HG03025 (cell line): ENCODE measurements around the gene TBC1D10A.
"Not testable (repeated sequence)": the region's sequence is repeated elsewhere in the genome, so short reads cannot be mapped to it uniquely, and the experiment has no call there.

Experiments used
- ATAC-seq: cut with Tn5 transposase; IDR thresholded peaks from one replicate; pipeline ENCODE4 v1.9.1; 2021; ENCODE audit warnings: mild to moderate bottlenecking, moderate library complexity; ENCODE audit not compliant: unreplicated experiment, low FRiP score

Gene TBC1D10A

DNA sequence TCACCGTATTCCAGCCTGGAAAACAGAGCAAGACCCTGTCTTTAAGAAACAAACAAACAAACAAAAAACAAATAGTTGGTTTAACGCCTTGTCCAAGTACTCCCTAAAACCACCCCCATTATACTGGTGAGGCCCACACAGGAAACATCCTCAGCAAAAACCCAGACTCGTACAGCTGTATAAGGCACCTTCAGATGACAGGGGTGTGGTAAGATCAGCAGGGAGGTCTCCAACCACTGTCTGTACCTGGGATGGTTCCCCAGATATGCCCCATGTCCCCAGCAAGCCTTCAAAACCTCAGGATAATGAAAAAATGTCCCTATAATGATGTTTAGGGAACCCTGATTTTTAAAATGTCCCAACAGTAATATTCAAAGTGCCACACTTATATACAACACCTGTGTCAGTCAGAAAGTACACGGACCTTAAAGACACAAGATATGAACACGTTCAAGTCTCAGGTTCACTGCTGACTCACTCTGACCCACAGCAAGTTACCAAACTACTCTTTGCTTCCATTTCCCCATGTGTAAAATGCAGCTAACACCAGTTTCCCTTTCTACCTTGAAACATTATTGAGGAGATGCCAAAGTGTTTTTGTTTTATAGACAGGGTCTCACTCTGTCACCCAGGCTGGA is 20.6 kb upstream of the TBC1D10A start:
- ATAC-seq = no peak

DNA sequence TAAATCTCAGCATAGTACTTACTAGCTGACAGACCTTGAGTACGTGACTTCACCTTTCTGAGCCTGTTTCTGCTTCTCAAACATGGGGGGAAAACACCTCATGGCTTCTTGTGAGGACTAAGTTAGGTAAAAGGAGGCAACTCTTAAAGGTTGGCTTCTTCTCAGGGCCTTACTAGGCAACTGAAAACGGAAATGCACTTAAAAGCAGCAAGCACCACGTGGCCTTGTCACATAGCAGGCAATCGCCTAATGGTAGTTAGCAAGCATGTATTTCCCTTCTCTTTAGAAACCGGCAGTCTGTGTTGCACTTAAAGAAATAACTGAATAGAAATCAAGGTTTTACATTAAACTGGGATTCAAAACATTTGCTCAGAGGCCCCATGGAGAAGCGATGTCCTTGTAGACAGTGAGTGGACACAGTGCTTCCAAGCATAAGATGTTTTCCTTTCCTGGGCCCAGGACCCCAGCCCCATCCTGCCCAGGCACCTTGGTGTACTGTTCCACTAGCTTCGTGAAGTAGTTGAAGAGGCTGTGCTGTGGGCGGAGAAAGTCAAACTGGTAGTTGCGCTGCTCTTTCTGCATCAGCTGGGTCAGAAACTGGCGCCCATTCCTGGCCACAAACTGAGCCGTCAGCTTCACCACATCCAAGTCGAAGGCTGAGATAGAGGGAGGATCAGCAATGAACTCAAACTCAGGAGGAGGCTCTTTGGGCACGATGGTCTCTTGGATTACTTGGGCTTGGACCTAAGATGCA is 17.9 kb upstream of the TBC1D10A start:
- ATAC-seq = no peak

DNA sequence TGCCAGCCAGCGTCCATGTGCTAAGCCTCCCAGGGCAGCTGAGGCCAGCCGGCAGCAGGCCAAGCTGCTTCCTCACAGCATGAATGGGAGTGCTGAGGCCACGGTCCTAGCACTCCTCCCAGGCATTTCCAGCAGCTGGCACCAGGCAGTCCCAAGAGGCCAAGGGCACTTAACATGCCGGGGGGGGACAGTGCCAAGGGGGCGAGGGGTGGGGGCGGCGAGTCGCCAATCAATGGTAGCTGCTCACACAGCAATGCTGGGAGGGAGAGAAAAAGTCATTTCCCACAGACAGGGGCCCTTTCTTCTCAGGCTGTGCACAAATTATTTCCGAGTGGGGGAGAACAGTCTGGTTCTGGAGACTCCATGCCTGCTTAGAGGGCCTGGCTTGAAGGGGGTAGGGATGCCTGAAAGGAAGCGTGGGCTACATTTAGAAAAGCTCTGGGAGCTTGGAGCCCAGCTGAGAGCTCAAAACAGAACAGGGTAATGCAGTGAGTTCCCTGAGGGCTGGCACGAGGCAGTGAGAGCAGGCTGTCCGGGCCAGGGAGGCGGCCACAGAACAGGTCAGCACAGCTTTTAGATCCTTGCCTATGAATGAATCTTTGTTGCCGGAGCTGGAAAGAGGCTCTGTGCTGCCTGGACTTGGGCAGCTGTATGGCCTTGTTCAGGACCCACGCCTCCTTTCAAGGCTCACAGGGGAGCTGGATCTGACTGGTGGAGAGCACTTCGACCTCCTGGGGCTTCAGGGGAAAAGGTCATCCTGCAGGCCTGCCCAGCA is 14.4 kb upstream of the TBC1D10A start:
- ATAC-seq = no peak

DNA sequence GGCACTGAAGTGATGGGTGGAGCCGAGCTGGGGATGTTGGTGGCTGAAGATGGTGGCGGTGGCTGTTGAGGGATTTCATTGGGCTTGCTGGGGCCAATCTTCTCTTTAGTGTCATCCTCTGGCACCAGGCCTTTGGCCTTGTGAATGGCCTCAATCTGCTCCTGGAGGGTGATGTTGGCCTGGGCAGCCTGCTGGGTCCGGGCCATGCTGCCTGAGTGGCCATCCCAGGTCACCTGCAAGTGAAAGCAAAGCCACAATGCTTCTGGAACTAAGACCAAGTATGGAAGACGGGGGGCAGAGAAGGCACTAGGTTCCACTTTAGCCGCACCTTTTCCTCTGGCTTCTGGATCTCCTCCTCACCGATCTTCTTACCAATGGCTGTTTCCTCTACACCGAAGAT is 12.1 kb upstream of the TBC1D10A start:
- ATAC-seq = no peak

DNA sequence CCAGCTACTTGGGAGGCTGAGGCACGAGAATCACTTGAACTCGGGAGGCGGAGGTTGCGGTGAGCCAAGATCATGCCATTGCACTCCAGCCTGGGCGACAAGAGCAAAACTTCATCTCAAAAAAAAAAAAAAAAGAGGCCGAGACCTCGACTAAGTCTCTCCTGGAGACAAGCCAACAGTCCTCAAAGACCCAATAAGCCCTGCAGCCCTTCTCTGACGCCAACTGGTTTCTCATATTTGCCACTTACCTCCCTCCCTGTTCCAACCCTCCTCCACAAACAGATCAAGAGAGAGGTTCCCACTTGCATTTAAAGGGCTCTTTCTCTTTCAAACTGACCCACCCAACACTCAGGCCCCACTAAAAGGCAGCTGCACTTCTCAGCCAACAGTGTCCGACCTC is 11.6 kb upstream of the TBC1D10A start:
- ATAC-seq = not testable (repeated sequence)

DNA sequence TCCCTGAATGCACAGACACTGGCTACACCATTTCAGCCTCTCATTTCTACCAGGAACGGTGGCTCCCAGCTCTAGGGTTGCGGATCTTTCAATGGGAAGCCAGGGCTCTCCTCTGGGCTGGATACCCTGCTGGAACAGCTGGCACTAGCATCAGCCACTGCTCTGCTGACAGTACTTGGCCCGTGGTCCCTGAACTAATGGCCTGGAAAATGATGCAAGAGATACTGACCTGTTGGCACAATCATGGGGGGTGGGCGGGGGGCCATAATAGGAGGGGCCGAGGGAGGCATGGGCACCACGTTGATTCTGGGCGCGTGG is 10.7 kb upstream of the TBC1D10A start:
- ATAC-seq = no peak

GRCh38 chr22:30336752-30337460 is 10.2 kb upstream of the TBC1D10A start:
- ATAC-seq = no peak

DNA sequence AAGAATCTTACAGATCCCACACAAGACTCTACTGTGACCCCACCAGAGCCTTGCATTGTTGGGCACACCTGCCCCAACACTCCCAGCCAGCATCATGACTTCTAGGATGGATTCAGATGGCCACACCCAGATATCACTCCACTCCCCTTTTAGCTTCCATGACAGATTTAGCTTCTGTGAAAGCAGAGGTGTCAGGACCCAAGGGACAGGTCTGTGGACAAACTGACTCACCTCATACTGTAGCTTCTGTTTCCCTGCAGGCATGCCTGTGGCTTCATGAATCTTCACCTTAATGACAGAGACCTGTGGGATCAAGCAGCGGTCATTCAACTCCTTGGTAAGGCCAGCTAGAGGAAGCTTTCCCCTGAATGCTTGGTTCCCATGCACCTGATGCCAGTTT is 8.5 kb upstream of the TBC1D10A start:
- ATAC-seq = no peak

GRCh38 chr22:30334646-30335045 is 7.9 kb upstream of the TBC1D10A start:
- ATAC-seq = no peak

- ATAC-seq = no peak
Measured at GRCh38 chr22:30333707-30334087, 7.0 kb upstream of the TBC1D10A start.

DNA sequence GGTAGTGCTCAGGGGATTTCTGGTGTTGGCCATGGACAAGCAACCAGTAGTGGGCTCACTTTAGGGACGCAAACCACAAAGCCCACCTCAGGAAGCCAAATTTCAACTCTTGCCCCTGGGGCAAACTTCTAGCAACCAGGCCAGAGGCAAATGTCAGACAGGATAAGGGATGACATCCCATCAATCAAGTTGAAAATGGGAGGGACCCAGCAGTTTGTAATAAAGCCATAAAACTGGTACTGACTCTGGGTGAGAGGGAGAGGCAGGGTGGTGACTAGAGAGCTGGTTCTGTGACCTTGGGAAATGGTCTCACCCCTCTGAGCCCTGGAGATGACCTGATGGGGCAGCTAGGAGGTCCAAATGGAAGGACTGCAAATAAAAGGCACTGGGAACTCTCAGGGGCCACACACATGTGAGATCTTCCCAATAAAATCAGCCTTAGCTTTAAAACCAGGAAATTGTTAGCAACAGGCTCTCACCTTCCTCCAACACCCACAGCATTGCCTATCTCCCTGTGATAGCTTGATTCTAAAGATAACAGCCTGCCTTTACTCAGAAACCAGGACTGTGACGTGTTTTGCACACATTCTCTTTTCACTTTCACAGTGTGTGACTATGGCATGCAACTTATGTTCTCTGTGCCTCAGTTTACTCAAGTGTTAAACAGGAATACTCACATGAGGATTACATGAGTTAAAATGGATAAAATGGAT is 6.4 kb upstream of the TBC1D10A start:
- ATAC-seq = no peak

GRCh38 chr22:30332551-30332950 is 5.8 kb upstream of the TBC1D10A start:
- no peak for ATAC-seq

DNA sequence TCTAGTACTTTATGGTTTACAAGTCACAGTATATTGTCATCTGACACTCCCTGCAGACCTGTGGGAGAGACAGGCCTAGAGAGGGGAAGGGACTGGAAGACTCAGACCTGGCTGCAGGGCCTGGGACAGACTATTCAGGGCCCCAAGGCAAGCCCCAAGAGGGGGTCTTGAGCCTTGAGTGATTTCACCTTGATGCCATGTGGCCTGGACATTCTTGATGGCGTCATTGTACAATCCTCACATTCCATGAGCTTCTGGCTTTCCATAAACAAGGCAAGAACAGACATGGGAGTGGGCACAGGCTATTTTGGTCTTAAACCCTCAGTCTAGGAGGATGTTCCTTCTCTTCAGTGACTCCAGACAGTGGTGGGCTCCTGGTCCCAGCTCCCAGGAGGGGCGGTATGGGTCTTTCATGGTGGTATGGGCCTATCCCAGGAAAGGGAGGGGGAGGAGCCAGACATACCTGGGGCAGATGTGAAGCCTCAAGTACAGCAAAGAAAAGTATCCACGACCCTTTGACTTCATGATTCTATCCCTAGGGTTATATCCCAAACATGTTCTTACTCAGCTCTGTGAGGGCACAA is 1.8 kb upstream of the TBC1D10A start:
- ATAC-seq = no peak

GRCh38 chr22:30327864-30328345 is 1.2 kb upstream of the TBC1D10A start:
- ATAC-seq = no peak

GRCh38 chr22:30326255-30326705 is 461 bp downstream of the TBC1D10A start:
- ATAC-seq = peak; percentile 18

GRCh38 chr22:30325724-30326254 is 952 bp downstream of the TBC1D10A start:
- no peak for ATAC-seq

- no peak for ATAC-seq
Measured at GRCh38 chr22:30325065-30325720, 1.5 kb downstream of the TBC1D10A start.

DNA sequence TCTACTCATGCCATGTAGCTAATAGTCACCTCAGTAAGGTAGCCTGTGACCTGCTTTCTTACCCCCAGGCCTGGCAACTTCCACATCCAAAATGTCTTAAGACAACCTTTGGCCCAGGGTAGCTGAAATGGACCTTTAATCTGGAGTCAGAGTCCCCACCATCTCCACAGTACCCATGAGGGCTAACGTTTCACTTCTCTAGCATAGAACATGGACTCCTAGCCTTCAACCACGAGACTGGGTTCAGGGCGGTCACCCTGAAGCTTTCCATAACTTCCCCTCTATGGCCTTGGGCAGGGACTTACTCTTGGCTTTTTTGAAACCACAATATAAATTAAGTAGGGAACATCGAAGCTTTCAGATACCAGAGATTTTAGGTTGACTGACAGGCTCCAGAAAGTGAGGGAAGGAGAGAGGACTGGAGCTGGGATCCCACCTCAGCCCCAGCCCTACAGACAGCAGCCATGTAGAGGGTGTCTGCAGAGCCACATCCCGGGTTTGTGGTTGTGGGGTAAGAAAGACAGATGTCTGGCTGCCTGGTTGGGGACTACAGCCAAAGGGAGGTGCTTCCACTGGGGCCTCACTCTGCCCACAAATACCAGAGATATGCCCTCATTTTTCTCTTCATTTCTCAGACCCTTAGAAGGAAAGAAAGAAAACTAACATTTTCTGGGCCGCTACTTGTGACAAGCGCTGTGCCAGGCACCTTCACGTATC is 2.6 kb downstream of the TBC1D10A start:
- ATAC-seq = no peak
